ENCODE data around the gene OLFM2.
A peak's percentile ranks its signal among the peaks of the same experiment; 100 is the strongest.
"Not testable (repeated sequence)": the region's sequence is repeated elsewhere in the genome, so short reads cannot be mapped to it uniquely, and the experiment has no call there.

Gene OLFM2

GRCh38 chr19:9827289-9828238, 108.8 kb downstream of the OLFM2 start, which contains the start of gene UBL5:
Gene UBL5 (plus strand): TSS chr19:9827918. CDS start chr19:9828338, 420 bp downstream.
- DNase-seq, result peak; percentile 61

GRCh38 chr19:9823816-9824215, 112.5 kb downstream of the OLFM2 start:
- no peak for DNase-seq

- DNase-seq, result not testable (repeated sequence)
Measured at GRCh38 chr19:9820034-9820433, 116.3 kb downstream of the OLFM2 start.

- no peak for DNase-seq
Measured at GRCh38 chr19:9819596-9819909, 116.8 kb downstream of the OLFM2 start.

GRCh38 chr19:9818734-9819595, 117.3 kb downstream of the OLFM2 start, which contains the start of gene FBXL12:
Gene FBXL12 (minus strand): TSS chr19:9819079. CDS start chr19:9818813, 266 bp downstream.
- DNase-seq, result peak; percentile 98

- no peak for DNase-seq
Measured at GRCh38 chr19:9818175-9818733, 118.1 kb downstream of the OLFM2 start.

GRCh38 chr19:9811139-9811538, 125.2 kb downstream of the OLFM2 start:
- DNase-seq, result no peak

- DNase-seq, result no peak
Measured at GRCh38 chr19:9808855-9809824, 127.2 kb downstream of the OLFM2 start.

- no peak for DNase-seq
Measured at GRCh38 chr19:9806803-9807202, 129.5 kb downstream of the OLFM2 start.
